Mesodermal cell (in vitro differentiated cells): ENCODE results near the gene EPHA7.

Source experiments
- H3K27ac ChIP-seq: 2 replicates; pipeline ENCODE4 v1.7.0; 2013; ENCODE audit warnings: mild to moderate bottlenecking, low read depth, low read length, moderate library complexity; ENCODE audit not compliant: severe bottlenecking
- H3K36me3 ChIP-seq: 2 replicates; pipeline ENCODE4 v1.7.1; 2013; ENCODE audit warnings: mild to moderate bottlenecking, low read length, moderate library complexity; ENCODE audit not compliant: control insufficient read depth, insufficient read depth
- H3K4me1 ChIP-seq: one replicate; pipeline ENCODE4 v1.7.1; 2013; ENCODE audit warnings: mild to moderate bottlenecking, low read length; ENCODE audit not compliant: insufficient read depth, control insufficient read depth, poor library complexity, severe bottlenecking
- H3K4me3 ChIP-seq: 2 replicates; pipeline ENCODE4 v1.7.0; 2013; ENCODE audit warnings: low read length, control low read depth, mild to moderate bottlenecking; ENCODE audit not compliant: insufficient read depth, poor library complexity, severe bottlenecking; ENCODE audit errors: extremely low read depth
- H3K9me3 ChIP-seq: 2 replicates; pipeline ENCODE4 v1.7.1; 2013; ENCODE audit warnings: mild to moderate bottlenecking, low read length, moderate library complexity; ENCODE audit not compliant: control insufficient read depth
- WGBS, 2 experiments: methylation state at CpG; one replicate each; pipeline ENCODE4 v1.1.5; 2013; ENCODE audit warnings: missing lambda C conversion rate in 2 of 2; ENCODE audit not compliant: insufficient coverage in 2 of 2; 5-methylcytosine and 5-hydroxymethylcytosine counted together

Gene EPHA7

DNA sequence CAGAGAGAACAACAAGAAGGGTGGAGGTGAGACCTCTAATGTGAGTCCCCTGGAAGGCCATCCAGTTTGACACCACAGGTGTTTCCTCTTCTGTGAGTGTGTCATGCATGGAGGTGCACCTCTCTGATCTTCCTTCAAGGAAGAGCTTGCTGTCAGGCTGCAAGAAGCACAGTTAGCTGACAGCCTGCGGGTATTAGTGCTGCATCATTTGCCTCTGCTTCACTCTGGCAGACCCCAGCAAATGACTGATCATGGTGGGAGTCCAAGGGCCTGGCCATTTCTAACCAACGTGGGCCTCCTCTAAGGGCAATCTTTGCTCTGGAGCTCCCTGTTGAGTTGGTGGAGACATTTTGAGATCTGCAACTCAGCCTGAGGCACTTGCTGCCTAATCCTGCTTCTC is 206.3 kb downstream of the EPHA7 start:
- Histone ChIP-seq H3K36me3 (no peaks in the 10 kb centered on the region), H3K9me3 (peaks cover 4% of the 10 kb centered on the region), H3K27ac (no peak overlapping the region), H3K4me1 (no peaks in the 10 kb centered on the region), H3K4me3 (no peak overlapping the region)
- WGBS, 2 experiments: 83 to 91% methylated on average over 1 of the region's 2 CpGs

DNA sequence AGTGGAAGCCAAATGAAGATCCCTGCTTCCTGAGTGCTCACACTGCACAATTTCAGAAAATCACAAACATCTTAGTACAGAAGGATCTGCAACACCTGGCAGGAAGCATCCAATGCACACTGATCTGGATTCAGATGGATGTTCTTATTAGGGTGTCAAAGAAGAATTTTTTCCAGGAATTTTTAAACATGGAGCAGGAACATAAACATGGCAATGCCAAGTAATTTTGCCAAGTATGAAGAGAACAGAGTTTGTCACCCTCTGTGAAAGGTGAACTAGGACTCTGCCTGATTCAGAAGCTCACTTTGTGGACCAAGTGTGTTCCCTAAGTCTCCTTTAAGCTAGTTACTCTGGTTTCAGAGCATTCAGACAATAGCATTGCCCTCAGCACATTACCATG is 208.5 kb downstream of the EPHA7 start:
- H3K27ac ChIP-seq: no peak overlapping the region
- H3K4me1 ChIP-seq: no peaks in the 10 kb centered on the region
- no peaks in the 10 kb centered on the region for H3K36me3 ChIP-seq
- H3K9me3 ChIP-seq: peaks cover 4% of the 10 kb centered on the region
- no peak overlapping the region for H3K4me3 ChIP-seq

DNA sequence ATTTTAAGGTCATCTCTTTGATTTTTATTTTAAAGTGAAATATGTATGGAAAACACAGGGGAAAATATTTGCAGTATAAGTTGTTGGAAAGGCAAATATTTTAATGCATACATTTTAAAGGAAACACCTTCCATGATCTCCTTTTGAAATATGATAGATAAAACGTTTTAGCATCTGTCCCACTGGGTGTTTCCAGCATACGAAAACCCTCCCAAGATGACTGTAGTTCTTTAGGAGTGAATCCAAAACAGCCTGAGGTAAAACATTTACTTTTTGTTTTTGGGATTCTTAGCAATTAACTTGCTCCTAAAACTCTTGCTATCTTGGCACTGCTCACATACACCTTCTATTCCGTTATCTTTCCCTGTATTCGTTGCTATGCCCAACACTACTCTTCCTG is 210.0 kb downstream of the EPHA7 start:
- Histone ChIP-seq H3K4me1 (no peaks in the 10 kb centered on the region), H3K27ac (no peak overlapping the region), H3K36me3 (no peaks in the 10 kb centered on the region), H3K9me3 (no peaks in the 10 kb centered on the region), H3K4me3 (no peak overlapping the region)
- 88 to 100% methylated on average over 2 to 4 of the region's 4 CpGs for WGBS, 2 experiments

DNA sequence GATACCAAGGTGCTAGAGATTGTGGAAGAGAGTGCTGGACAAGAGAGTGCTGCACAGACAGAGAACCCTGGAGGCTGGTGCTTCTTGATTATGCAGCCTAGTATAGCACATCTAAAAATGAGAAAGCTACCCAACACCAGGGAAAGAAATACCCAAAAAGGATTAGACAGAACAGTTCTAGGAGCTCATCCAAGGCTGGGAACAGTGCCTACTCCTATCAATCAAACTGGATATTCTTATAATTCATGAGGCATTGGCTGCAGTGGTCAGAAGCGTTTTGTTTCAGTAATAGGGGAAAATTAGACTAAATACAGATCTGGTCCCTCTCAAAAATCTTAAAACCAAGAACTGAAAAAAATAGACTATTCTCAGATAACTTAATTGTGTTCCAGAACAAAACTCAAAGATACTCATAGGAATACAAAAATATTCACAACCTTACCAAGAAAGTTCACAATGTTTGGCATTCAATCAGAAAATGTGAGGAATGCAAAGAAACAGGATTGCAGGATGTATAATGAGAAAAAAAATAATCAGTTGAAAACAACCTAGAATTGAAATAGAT is 222.9 kb downstream of the EPHA7 start:
- Histone ChIP-seq H3K4me3 (no peak overlapping the region), H3K36me3 (no peaks in the 10 kb centered on the region), H3K27ac (no peak overlapping the region), H3K4me1 (no peaks in the 10 kb centered on the region), H3K9me3 (no peaks in the 10 kb centered on the region)
- whole genome bisulfite sequencing, 2 experiments: no CpG with 5 or more reads among the region's 1 CpG

DNA sequence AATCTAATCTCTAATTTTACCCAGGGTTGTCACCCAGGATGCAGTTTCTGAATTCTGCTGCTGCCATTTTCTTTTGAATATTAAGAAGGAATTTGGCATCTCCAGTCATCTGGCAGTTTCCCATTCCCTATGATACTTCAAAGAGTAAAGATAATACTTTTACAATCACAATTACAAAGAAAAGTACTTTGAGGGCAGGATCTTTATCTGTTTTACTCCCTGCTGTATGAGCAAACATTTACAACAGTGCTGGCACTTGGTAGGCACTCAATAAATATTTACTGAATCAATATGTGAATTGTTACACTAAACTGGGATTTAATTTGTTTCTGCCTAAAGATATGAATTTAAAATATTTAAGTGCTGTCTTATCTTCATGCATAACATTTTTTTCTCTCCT is 224.9 kb downstream of the EPHA7 start:
- Histone ChIP-seq H3K4me3 (no peak overlapping the region), H3K36me3 (no peaks in the 10 kb centered on the region), H3K27ac (no peak overlapping the region), H3K9me3 (no peaks in the 10 kb centered on the region), H3K4me1 (no peaks in the 10 kb centered on the region)

DNA sequence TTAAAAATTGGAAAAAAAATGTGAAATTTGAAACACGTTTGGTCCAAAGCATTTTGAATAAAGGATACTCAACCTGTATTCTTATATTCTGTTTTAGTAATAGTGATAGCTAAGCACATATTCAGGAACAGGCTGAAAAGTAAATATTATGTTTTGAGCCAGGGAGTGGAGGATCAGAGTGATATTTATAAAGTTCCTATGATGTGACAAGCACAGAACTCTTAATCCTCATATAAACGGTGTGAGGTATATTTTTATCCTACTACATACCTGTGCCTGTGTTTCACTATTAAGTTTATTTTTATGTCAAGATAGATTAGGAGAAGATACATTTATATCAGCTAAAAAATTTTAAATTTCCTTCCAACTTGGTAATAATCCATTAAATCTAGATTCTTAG is 225.5 kb downstream of the EPHA7 start:
- Histone ChIP-seq H3K4me3 (no peak overlapping the region), H3K27ac (no peak overlapping the region), H3K36me3 (no peaks in the 10 kb centered on the region), H3K9me3 (no peaks in the 10 kb centered on the region), H3K4me1 (no peaks in the 10 kb centered on the region)
- WGBS, 2 experiments: no CpG with 5 or more reads among the region's 2 CpGs
